Heart left ventricle (tissue), 16 donors: ENCODE data around the gene GNG3. TPM values are rescaled to one million over a fixed set of nuclear protein-coding genes. Genes with fewer than 3 reads are reported as not detected.
"Not testable (repeated sequence)": the region's sequence is repeated elsewhere in the genome, so short reads cannot be mapped to it uniquely, and the experiment has no call there.

Experiments used
- ATAC-seq, 4 donors: fragments of 200-7000 bp; cut with Tn5 transposase; one replicate each; pipeline ENCODE4 v1.9.1; 2020 to 2022; ENCODE audit warnings: moderate library complexity in 4 of 4, mild to moderate bottlenecking in 3 of 4, moderate number of reproducible peaks in 1 of 4
- DNase-seq, 5 donors: peaks; one replicate each; pipeline ENCODE4 v3.0.0-alpha.2; 2020
- H3K27ac ChIP-seq, 12 donors: fragments of 200-600 bp; sonication (generic) in 4 of 12; one replicate each; pipeline versions ENCODE4 v1.5.0 to v1.8.0; 2016 to 2022; ENCODE audit warnings: mild to moderate bottlenecking in 2 of 12
- H3K27me3 ChIP-seq, 9 donors: fragments of 200-600 bp; sonication (generic) in 2 of 9; one replicate each; pipeline versions ENCODE4 v1.5.1 to v1.8.0; 2016 to 2022; ENCODE audit warnings: mild to moderate bottlenecking in 3 of 9
- H3K36me3 ChIP-seq, 9 donors: fragments of 200-600 bp; sonication (generic) in 2 of 9; one replicate each; pipeline versions ENCODE4 v1.5.0 to v1.8.0; 2018 to 2022; ENCODE audit warnings: mild to moderate bottlenecking in 2 of 9
- H3K4me1 ChIP-seq, 12 donors: fragments of 200-600 bp; sonication (generic) in 4 of 12; one replicate each; pipeline versions ENCODE4 v1.5.0 to v1.8.0; 2016 to 2022; ENCODE audit warnings: mild to moderate bottlenecking in 3 of 12
- H3K4me3 ChIP-seq, 12 donors: fragments of 200-600 bp; sonication (generic) in 4 of 12; one replicate each; pipeline versions ENCODE4 v1.5.0 to v1.8.0; 2017 to 2022; ENCODE audit warnings: mild to moderate bottlenecking in 9 of 12, moderate library complexity in 4 of 12
- H3K9me3 ChIP-seq, 12 donors: fragments of 200-600 bp; sonication (generic) in 4 of 12; one replicate each; pipeline versions ENCODE4 v1.5.0 to v1.8.0; 2016 to 2022; ENCODE audit warnings: mild to moderate bottlenecking in 1 of 12
- POLR2A ChIP-seq, 2 donors: fragments of 450-650 bp; IDR thresholded peaks; one replicate each; pipeline ENCODE4 v1.6.1; 2017; ENCODE audit warnings: antibody characterized with exemption in 2 of 2, mild to moderate bottlenecking in 2 of 2, moderate library complexity in 2 of 2
- WGBS, 4 donors: extraction: QIAGEN DNeasy Blood & Tissue Kit in 2 of 4; methylation state at CpG; one replicate each; pipeline versions ENCODE4 v1.1.5 to v1.1.7; 2013 to 2018; 5-methylcytosine and 5-hydroxymethylcytosine counted together
- intact Hi-C, 10 donors: fragments of 100-400 bp; cut with DNase I; formaldehyde crosslinking; loops; one replicate each; pipeline versions ENCODE4 v1.11.1 to v1.14.2; 2022
- polyA plus RNA-seq, 2 donors: library from polyadenylated mRNA; stranded (reverse); fragments of 200-250 nt; gene quantifications; one replicate each; pipeline ENCODE4 v1.2.3, GENCODE V29; 2013
- total RNA-seq, 9 donors: library from RNA; depleted of rRNA in 2 of 9; stranded (reverse); fragments of >200 nt in 2 of 9; fragmentation: NEBNext Ultra II Directional in 3 of 9; extraction: Animal tissue kit (Norgen Biotek cat#: 25700) in 3 of 9; gene quantifications; one replicate each; pipeline versions ENCODE4 v1.1.0 to v1.2.4, GENCODE V29; 2016 to 2023
- TF ChIP-seq, protein P1 (sequence below), 12 donors: fragments of 200-600 bp; sonication (generic) in 4 of 12; IDR thresholded peaks; one replicate each; pipeline versions ENCODE4 v1.5.0 to v1.8.0; 2018 to 2022; ENCODE audit warnings: antibody characterized with exemption in 12 of 12, mild to moderate bottlenecking in 5 of 12
- donor health status: ischemic (EF 13 %, LVEDD 7.1; RV severe dilation, severe dysfunction).
- donor health status: healthy with polysubstance abuse.
- donor health status: DM: no; HTN: yes; CAD: no.
- donor health status: DM: no; HTN: no; CAD: no.
- donor health status: ischemic (EF 25% LVEDD 6.9; RV normal size, moderate dysfunction).
- donor health status: ischemic (EF 25% LVEDD 5.7; RV mildly dilated, moderate dysfunction).
- donor health status: healthy.
- donor health status: DM: yes; HTN: yes; CAD: no.
- donor health status: ischemic (EF 35%, LVEDD 5.7; RV mildly dilated, moderate dysfunction).
- donor health status: nonischemic (EF 11% LVEDD 7.7; RV severe dilation, severe dysfunction).
- donor health status: DM: yes; HTN: yes; CAD: no.
- donor health status: PGD.
- donor health status: ischemic (EF 29% LVEDD 5.4; RV normal size, mild dysfunction).
- donor health status: nonischemic (EF 23%, LVEDD 6.1; RV moderate dilation, normal function).

The GNG3 gene
- total and polyA plus RNA-seq, 11 donors, result 0.14 to 0.55 (median 0.29) TPM; not detected in 6

GRCh38 chr11:62694455-62695167 lies 12.9 kb upstream of the GNG3 start:
- Histone ChIP-seq H3K4me1 (peaks cover 0 to 21% (median 14%) of the 10 kb centered on the region in 12 donors), H3K4me3 (no peak overlapping the region), H3K27me3 (no peaks in the 10 kb centered on the region), H3K36me3 (peaks cover 0 to 56% (median 39%) of the 10 kb centered on the region in 9 donors), H3K9me3 (no peaks in the 10 kb centered on the region), H3K27ac (peak overlapping the region in 5 of 12 donors; percentile 13 to 42 (median 34))
- 37 to 47% (median 42%) methylated on average over 14 of the region's 14 CpGs for WGBS, 4 donors
- DNase-seq (peak; percentile 80 to 90 (median 83)), ATAC-seq (peak; percentile 57 to 85 (median 78))
- intact Hi-C loops, result loop anchor here (2.0 to 10.0 kb wide), 6 partner anchors 14 to 302 kb away; partner anchors contain the start of gene TUT1 (in 1 of the 10)
- TF ChIP-seq POLR2A (IDR thresholded peaks at IDR 0.05), result no peak
- TF ChIP-seq, protein P1, sequence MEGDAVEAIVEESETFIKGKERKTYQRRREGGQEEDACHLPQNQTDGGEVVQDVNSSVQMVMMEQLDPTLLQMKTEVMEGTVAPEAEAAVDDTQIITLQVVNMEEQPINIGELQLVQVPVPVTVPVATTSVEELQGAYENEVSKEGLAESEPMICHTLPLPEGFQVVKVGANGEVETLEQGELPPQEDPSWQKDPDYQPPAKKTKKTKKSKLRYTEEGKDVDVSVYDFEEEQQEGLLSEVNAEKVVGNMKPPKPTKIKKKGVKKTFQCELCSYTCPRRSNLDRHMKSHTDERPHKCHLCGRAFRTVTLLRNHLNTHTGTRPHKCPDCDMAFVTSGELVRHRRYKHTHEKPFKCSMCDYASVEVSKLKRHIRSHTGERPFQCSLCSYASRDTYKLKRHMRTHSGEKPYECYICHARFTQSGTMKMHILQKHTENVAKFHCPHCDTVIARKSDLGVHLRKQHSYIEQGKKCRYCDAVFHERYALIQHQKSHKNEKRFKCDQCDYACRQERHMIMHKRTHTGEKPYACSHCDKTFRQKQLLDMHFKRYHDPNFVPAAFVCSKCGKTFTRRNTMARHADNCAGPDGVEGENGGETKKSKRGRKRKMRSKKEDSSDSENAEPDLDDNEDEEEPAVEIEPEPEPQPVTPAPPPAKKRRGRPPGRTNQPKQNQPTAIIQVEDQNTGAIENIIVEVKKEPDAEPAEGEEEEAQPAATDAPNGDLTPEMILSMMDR (IDR thresholded peaks at IDR 0.05), result peak; percentile 69 to 90 (median 81)

GRCh38 chr11:62702246-62702645 lies 5.2 kb upstream of the GNG3 start:
- no peaks in the 10 kb centered on the region for H3K9me3 ChIP-seq
- peaks cover 0 to 46% (median 19%) of the 10 kb centered on the region in 9 donors for H3K36me3 ChIP-seq
- no peak overlapping the region for H3K4me3 ChIP-seq
- WGBS, 4 donors, result 91 to 96% (median 94%) methylated on average over 11 of the region's 11 CpGs
- intact Hi-C loops, result no loop called here
- ATAC-seq, result no peak
- peaks cover 0 to 31% (median 15%) of the 10 kb centered on the region in 12 donors for H3K4me1 ChIP-seq
- H3K27me3 ChIP-seq, result no peaks in the 10 kb centered on the region
- no peak for DNase-seq
- TF ChIP-seq, protein P1 (IDR thresholded peaks at IDR 0.05), result no peak
- TF ChIP-seq POLR2A (IDR thresholded peaks at IDR 0.05), result no peak
- peak overlapping the region in 1 of 12 donors; percentile 51 for H3K27ac ChIP-seq

DNA sequence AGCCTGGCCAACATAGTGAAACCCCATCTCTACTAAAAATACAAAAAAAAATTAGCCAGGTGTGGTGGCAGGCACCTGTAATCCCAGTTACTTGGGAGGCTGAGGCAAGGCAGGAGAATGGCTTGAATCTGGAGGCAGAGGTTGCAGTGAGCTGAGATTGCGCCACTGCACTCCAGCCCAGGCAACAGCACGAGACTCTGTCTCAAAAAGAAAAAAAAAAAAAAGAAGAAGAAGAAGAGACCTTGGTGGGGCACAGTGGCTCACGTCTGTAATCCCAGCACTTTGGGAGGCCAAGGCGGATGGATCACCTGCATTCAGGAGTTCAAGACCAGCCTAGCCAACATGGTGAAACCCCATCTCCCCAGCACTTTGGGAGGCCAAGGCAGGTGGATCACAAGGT lies 3.6 kb upstream of the GNG3 start:
- not testable (repeated sequence) for H3K27ac ChIP-seq, DNase-seq

GRCh38 chr11:62705413-62705812 lies 2.1 kb upstream of the GNG3 start:
- Histone ChIP-seq H3K27me3 (no peaks in the 10 kb centered on the region), H3K27ac (peak overlapping the region; percentile 2 to 95 (median 87)), H3K4me3 (peak overlapping the region; percentile 63 to 89 (median 78)), H3K9me3 (no peaks in the 10 kb centered on the region), H3K4me1 (peaks cover 0 to 56% (median 31%) of the 10 kb centered on the region in 12 donors), H3K36me3 (peaks cover 0 to 34% (median 18%) of the 10 kb centered on the region in 9 donors)
- ATAC-seq (no peak), DNase-seq (no peak)
- TF ChIP-seq POLR2A (IDR thresholded peaks at IDR 0.05), result no peak
- TF ChIP-seq, protein P1 (IDR thresholded peaks at IDR 0.05), result no peak
- WGBS, 4 donors, result 43 to 58% (median 51%) methylated on average over 7 of the region's 7 CpGs
- intact Hi-C loops, result loop anchor here in 2 of 10 donors (2.0 to 5.0 kb wide), 3 partner anchors 23 to 38 kb away; partner anchors contain the start of genes C11orf98 (in 1 of the 2), CSKMT (in 1 of the 2), LBHD1 (in 1 of the 2) and UQCC3 (in 1 of the 2)

More for the DNA sequence above, 3.6 kb upstream of the GNG3 start:
- H3K4me3 ChIP-seq, ATAC-seq, H3K27me3 ChIP-seq, H3K9me3 ChIP-seq: not testable (repeated sequence)
- Histone ChIP-seq H3K4me1 (peaks cover 0 to 46% (median 24%) of the 10 kb centered on the region in 12 donors), H3K36me3 (peaks cover 0 to 37% (median 19%) of the 10 kb centered on the region in 9 donors)
- 85 to 99% (median 94%) methylated on average over 4 of the region's 4 CpGs for WGBS, 4 donors
- intact Hi-C loops, result loop anchor here in 1 of 10 donors (2.0 kb wide), 1 partner anchor 21 kb away; no protein-coding TSS in a partner anchor
